Muscle of arm (tissue), 12 donors: ENCODE data around the gene KCNK2. TPM values are rescaled to one million over a fixed set of nuclear protein-coding genes. Genes with fewer than 3 reads are reported as not detected.

ENCODE experiments used
- DNase-seq: peaks from one replicate; pipeline ENCODE4 v3.0.0-alpha.2; 2013
- polyA plus RNA-seq, 12 donors: library from polyadenylated mRNA; unstranded; fragments of 120-200 nt; gene quantifications; one replicate each; pipeline ENCODE4 v1.2.1, GENCODE V29; 2013; ENCODE audit not compliant: insufficient read length in 12 of 12

KCNK2 gene
- polyA plus RNA-seq, 12 donors = 2.7 to 12.7 (median 4.9) TPM; not detected in 1

DNA sequence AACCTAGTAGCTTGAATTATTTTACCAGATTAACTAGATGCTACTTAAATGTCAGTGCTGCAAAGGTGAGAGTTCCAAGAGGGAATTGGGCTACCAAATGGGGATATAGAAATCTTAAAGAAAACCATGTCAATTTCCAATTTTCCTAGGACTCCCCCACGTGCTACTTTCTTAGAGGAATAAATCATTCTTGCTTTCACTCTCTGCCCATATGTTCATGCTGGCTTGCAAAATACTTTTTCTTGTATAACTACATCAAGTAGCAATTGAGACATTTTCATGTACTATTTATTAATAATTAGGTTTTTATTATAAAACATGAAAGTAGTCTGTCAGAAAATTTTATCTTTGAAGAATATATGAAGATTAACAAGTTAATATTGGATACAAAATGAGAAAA, 11.8 kb downstream of the KCNK2 start:
- no peak for DNase-seq

DNA sequence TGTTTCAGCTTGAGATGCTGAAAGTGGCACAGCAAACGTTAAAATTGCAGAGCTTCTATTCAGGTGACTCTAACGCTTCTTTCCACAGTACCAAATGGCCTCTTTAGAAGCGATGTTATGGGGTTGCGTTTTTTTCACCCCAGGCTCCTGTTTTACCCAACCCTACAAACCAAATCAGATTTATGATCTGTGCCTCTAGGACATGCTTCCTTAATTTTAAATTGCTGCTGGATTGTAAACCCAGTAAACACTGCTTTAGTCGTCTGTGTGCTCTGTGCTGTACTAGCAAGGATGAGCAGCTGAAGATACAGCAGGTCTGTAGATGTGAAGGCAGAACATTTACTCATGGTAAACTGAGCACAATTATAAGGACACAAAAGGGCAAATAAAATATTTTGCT, 13.0 kb downstream of the KCNK2 start:
- DNase-seq = no peak

DNA sequence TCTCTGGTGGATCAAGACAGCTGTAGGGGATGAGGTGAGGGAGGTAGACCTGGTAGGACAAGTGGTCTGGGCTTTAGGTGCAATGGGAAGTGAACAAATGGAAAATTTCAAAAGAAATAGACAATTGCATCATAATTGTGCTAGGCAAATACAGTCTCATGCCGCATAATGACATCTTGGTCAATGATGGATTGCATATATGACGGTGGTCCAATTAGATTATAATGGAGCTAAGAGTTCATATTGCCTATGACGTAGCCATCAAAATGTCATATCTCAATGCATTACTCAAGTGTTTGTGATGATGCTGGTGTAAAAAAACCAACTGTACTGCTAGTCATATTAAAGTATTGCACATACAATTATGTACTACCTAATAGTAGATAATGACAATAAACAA, 19.0 kb downstream of the KCNK2 start:
- DNase-seq = no peak

DNA sequence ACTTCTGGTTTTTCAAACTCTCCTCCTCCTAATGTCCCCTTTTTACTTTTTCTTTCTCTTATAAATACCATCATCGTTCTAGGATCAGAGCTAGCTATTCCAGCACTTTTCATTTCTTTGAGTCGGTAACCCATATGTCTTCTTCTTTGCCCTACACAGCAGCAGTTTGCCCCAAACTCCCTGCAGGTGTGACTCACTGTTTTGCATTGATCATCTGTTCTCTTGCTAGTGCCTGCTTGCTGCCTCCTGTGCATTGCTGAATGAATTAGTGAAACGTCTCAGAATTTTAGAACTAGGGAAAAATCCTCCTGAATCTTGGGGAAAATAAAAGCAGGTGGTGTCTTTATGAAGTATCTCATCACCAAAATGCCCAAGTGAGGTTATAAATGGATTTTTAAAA, 21.7 kb downstream of the KCNK2 start:
- DNase-seq = no peak

DNA sequence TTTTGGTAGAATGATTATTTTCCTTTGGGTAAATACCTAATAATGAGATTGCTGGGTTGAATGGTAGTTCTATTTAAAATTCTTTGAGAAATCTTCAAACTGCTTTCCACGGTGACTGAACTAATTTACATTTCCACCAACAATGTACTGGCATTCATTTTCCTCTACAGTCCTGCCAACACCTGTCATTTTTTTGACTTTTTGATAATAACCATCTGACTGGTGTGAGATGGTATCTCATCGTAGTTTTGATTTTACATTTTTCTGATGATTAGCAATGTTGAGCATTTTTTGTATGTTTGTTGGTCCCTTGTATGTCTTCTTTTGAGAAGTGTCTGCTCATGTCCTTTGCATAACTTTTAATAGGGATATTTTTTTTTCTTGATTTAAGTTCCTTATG, 23.5 kb downstream of the KCNK2 start:
- DNase-seq = no peak

DNA sequence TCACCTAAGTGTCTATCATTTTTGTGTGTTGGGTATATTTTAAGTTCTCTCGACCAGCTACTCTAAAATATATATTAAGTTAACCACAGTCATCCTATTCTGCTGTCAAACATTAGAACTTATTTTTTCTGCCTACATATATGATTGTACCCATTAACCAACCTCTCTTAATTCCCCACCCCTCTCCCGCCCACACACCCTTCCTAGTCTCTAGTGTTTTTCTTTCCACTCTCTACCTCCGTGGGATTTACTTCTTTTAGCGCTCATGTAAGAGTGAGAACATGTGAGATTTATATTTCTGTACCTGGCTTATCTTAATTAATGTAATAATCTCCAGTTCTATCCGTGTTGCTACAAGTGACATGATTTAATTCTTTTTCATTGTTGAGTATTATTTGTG, 26.6 kb downstream of the KCNK2 start:
- DNase-seq = no peak

DNA sequence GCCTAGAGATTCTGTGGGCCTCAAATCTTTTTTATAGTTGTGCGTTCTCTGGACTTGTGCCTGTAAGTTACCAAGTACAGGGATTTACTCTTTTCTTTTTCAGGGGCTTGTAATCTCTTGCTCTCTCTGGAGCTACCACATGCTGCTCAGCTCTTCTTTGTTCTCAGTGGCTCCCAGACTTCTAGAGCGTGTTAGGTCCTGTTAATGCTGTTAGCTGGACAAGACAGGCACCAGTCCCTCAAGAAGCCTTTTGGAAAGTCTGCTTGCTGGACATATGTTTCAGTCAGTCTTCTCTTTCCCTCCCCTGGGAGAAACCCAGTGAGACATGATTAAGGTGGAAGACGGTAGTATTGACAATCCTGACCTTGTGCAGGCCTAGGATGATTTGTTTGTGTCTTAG, 29.4 kb downstream of the KCNK2 start:
- DNase-seq = no peak

DNA sequence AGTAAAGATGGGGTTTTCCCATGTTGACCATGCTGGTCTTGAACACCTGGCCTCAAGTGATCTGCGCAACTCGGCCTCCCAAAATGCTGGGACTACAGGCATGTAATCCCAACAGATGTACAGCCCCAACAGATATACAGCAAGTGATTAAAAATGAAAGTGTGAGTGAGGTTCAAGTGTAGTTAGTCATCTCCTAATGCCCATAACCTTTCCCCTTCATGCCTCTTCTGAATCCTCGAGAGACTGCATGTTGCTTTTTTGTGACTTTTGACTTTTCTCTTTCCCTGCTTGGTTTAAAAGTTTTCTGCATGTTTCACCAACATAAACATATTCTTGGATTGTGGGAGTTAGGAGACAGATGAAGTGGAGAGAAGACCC, 31.2 kb downstream of the KCNK2 start:
- DNase-seq = no peak

DNA sequence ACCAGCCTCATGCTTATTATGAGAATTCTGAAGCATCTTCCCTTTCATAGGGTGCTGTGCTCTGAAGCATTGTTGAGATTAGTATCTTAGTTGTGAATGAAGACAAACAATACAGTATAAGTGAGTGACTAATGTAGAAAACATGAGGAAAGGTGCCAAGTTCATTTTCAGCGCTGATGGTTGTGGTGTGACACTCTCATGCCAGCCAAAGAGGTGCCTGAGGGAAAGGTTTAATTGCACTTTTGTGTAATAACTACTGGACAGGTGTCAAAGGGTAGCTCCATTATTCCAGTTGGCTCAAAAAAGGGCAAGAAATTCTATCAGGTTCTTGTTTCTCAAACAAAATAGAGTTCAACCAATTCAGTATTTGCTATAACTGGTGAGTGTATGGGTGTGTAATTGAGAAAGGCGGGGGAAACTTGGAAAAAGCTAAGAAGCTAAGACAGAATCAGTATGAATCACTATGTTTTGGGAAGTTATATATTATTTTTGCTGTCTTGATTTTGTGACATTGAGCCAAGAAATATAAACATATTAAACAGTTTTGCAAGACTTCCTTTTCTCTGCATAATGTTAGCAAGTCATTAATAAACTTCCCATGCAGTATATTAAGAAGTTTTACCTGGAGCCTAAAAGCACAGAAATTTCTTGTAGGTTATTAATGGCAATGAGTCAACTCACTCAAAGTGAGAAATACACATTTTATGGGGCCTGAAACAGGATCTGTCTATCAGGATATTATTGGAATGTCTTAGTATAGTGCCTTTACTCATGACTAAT, 31.8 kb downstream of the KCNK2 start:
- no peak for DNase-seq

DNA sequence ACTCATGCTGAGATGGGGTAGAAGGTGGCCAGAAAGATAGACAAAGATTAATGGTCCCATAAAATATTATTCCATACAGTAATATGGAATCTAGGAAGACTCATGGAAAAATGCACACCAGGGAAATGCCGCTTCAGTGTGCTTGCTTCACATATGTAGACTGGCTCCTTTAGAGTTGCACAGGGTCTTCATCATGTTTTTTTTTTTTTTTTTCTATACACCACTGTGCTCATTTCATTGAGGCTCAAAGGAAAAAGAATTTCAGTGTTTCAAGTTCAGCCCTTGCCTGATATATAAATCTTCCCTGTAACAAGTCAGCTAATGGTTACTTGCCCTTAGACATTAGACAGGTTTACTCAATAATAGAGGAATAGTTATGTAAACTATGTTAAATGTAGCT, 33.2 kb downstream of the KCNK2 start:
- no peak for DNase-seq

DNA sequence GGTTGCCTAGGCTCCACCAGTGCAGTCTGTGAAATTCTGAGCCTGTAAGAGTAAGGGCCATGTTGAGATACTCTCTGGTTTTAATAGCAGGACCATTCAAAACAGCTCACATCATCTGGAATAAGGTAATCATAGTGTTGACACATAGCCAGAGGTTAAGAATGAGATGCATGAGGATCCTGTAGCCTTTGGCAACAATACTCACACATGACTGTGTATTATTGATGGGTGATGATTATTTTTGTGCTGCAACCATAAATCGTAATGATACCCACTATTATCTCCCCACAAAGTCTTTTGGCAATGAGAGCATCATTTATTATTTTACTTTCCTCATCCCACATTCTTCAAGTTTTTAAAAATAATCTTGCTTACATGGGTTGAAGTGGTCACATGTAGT, 35.5 kb downstream of the KCNK2 start:
- no peak for DNase-seq

DNA sequence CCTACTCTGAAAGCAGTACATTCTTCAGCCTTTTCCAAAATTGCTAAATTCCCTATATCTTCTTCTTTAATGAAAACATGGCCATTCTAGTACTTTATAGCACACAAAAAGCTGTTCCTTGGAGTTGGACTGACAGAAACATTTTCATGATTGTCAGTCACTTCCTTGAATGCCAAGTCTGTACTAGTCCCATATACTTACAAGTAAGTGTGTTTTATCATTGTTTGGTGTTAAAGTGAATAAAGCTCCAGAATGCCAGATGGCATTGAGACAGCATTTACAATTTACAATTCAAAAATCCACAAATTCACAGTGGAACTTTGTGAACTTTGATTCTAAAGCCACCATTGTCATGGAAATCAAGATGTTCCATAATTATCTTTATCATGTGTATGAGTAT, 36.5 kb downstream of the KCNK2 start:
- no peak for DNase-seq

DNA sequence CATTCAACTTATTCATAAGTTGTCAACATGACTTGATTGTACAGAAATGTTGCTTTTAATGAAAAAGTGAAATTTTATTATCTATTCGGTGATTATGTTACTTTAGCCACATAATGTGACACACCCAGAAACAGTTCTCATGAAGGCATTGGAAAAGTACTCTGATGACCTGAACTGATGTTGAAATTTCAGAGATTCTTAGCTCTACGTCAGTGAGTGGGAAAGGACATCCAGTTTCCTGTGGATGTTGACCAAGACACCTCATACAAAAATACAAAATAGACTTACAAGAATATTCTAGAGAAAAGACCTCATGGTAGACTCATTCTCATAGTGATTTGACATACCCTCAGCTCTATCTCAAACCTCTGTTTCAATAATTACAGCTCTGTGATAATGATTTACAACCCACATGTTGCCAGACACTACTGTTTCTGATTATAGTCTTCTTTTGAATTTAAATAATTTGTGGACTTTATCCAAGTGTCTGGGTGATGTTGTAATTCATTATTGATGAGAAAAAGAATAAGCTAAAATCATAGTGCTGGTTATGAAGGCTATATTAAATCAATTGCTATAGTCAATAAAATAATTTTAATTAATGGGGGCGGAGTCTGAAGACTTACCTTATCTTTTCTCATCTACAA, 37.3 kb downstream of the KCNK2 start:
- no peak for DNase-seq

DNA sequence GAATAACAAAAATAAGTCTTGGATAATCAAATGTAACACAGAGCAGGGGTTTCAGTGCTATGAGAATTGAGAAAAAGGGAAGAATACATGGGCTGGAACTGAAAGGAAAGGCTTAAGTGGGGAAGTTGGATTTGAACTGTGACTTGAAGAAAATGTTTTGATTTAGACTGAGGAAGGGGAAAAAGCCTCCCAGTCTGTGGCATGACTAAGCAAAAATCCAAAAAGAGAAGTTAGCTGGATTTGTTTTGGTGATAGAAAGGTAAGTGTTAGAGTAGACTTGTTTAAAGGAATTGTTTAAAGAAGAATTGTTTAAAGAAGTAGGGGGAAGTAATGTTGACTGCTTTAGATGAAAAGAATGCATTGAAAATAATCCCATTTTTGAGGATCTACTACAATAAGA, 46.0 kb downstream of the KCNK2 start:
- no peak for DNase-seq

DNA sequence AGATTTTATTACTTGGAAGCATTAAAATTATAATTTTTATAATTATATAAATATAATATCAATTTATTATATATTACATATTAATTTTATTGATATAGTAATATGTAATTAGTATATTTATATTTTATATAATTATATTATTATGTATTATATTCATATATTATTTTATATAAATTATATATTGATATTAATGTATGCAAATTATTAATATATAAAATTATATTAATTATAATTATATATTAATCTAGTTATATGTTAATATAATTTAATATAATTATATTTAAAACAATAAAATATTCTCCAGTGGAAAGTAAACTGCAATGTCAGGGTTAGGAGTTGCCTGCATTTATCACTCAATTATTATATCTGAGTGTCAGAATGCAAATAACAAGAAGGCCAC, 48.8 kb downstream of the KCNK2 start:
- no peak for DNase-seq

DNA sequence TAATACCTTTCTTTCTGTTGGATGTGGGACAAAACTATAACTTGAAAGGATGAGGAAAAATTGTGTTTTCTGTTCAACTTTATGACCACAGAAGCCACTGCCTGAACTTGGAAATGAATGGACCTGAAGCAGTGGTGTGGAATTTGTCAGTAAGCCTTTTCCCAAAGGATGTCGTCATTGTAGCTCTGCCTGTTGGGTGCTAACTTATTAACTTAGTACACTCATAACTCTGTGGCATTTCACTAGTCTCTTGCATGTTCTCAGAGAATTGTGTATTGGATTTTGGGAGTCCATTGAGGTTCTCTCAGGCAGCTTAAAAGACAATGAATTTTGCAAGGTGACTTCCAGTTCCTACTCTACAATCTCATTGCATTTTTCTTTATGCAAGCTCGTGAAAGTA, 49.6 kb downstream of the KCNK2 start:
- no peak for DNase-seq

DNA sequence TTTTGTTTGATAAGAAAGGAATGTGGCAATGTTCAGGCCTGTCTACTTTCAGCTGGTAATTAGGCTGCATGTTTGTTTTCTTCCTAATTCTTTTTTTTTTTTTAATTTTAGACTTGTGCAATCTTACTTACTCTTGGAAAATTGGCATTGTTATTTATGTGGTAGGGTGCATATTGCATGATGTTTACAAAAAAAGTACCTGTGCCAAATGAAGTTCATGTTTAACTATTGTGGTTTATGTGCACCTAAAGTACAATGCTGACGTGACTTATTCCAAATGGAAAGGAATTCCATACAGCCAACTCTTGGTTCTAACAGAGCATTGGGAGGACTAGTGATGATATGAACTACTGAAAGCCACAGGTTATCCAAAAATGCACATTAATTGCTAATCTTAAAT, 51.0 kb downstream of the KCNK2 start:
- no peak for DNase-seq

DNA sequence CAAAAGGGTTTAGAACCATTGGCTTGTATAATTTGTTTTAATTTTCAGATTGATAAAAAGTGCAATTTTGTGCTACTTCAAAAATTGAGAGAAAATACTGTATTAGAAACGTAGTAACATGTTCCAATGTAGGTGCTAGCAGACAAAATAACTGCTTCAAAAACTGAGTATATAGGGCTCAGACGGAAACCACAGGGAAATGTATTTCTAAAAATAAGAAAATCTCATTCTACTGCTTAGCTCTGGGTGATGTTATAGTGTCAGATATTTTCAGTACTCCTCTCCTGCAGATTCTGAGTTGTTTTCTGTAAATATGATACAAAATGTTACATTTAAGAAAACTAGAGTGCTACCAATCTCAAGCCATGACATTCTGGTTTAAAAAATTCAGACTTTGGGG, 55.4 kb downstream of the KCNK2 start:
- DNase-seq = no peak

DNA sequence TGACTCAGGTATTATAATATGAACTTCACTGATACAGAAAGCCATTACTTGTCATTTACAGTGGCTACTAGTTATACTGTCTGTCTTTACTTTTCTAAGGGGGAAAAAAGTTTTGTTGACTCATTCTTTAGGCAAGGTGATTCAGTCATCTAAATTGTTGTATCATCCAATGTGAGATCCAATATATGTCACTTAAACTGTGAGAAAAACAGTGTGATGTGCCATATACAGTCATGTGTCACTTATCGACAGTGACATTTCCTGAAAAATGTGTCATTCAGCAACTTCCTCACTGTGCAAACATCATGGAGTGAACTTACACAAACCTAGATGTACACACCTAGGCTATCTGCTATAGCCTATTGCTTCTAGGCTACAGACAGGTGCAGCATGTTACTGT, 57.6 kb downstream of the KCNK2 start:
- DNase-seq = no peak

DNA sequence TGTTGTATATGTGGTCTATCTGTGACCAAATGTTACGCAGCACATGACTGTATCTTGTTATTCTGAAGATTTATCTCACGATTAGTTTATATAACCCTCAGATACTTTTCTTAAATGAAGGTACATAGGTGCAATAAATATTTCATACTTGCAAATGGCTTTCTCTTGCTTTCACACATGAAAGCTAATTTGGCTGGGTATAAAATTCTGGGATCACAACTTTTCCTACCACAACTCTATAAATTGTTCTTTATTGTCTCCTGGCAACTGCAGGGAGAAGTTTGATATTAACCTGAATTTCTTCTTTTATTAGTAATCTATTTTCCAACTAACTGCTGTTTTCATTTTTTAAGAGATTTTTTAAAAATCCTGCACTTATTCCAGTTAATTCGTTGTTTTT, 58.9 kb downstream of the KCNK2 start:
- no peak for DNase-seq

DNA sequence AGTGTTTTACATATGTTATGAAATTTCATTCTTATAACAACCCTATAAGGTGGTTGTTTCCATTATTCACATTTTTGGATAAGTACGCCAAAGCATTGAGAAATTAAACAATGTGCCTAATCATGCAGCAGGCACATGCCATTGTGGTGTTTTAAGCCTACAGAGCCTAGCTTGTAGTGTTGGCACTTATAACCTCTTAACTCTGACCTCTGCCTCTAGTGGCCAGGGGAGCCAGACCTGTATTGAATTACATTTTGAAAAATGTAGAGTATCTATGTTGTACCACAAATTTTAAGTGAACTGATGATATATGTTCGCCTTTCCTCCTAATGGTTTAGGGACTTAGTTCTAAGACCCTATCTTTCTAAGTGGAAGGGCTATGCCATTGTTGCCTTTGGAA, 61.0 kb downstream of the KCNK2 start:
- no peak for DNase-seq

DNA sequence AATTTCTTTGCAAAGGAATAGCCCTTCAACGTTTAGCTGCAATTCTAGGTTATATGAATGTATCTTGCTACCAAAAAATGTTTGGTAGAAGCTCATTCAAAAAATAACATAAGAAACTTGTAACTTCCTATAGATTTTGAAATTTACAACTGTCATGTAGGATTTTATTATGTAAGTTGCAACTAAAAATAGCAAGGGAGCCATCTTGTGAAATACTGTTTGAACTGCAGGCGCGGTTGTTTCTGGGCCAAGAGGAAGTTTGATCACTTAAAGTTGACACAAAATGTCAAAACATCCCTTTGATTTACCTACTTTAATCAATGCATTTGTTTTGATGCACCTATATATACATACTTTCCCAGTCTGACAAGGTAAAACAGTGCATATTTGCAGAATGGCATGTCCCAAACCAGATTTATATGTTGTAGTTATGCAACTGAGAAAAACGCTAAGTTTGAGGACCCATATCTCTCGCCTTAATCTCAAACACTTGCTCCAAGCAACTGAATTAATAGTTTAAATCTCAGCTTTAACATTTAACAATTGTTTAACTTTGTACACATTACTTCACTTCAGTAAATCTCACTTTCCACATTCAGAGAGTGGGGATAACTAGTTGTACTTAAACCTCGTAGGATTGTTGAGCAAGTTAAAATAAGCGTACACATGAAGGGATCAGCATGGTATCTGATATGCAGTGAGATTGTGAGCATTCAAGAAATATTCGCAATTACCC, 63.9 kb downstream of the KCNK2 start:
- peak; percentile 15 for DNase-seq

DNA sequence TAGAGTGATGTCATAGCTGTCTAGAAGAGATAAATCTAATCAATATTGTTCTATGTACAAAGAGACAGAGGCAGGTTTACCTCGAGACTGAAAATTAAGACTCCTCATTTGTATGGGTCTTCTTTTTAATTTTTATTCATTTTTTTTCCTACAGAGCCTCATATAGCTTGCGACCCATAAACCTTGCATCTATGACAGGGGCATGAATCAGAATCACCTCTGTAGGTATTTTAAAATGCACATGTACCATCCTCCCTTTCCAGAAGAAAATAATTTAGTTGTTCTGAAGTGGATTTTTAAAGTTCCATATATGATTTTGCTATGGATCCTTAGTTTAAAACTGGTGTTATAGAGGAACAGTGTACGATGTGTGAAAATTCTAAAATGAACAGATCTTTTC, 64.5 kb downstream of the KCNK2 start:
- no peak for DNase-seq
